Transverse colon (tissue), 4 donors: Measurements from ENCODE around the gene KCNIP3.

ENCODE experiments used
- EP300 ChIP-seq: sonication (generic); formaldehyde crosslinking; IDR thresholded peaks from one replicate; pipeline ENCODE4 v1.6.1; 2017; ENCODE audit warnings: antibody characterized with exemption, low read depth
- POLR2A ChIP-seq: fragments of 450-650 bp; IDR thresholded peaks from one replicate; pipeline ENCODE4 v1.6.1; 2016; ENCODE audit warnings: antibody characterized with exemption, mild to moderate bottlenecking, moderate library complexity
- POLR2AphosphoS5 ChIP-seq, 3 donors: sonication (generic); formaldehyde crosslinking; IDR thresholded peaks; one replicate each; pipeline ENCODE4 v1.6.1; 2016; ENCODE audit warnings: antibody characterized with exemption in 3 of 3
- TF ChIP-seq, protein P1 (sequence below), 5 experiments: fragments of 200-600 bp in 3 of 5; fragments of 450-650 bp in 2 of 5; sonication (generic) in 3 of 5; IDR thresholded peaks; 1 replicate in 2 of 5; 2 replicates in 3 of 5; pipeline ENCODE4 v1.5.1; 2016 to 2017; ENCODE audit warnings: antibody characterized with exemption in 5 of 5, inconsistent platforms in 3 of 5, mild to moderate bottlenecking in 2 of 5, moderate library complexity in 1 of 5

DNA sequence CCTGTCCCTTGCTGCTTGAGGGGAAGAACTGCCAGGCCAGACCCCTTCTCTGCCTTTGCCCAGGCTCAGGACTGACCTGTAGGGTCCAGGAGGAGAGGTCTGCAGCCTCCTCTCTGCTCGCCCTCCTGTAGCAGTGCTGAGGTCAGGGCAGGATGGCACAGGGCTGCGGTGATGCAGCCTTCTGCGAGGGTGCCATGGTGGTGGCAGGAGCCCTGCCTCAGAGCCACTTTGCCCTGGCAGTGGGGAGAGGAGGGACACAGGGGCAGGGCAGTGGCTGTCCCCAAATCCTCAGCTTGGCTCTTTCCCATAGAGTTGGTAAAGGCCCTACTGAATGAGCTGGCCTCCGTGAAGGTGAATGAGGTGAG, 22.0 kb upstream of the KCNIP3 start:
- TF ChIP-seq POLR2A (no peak), POLR2AphosphoS5 (IDR thresholded peaks at IDR 0.05) (no peak), EP300 (no peak)
- TF ChIP-seq, protein P1, sequence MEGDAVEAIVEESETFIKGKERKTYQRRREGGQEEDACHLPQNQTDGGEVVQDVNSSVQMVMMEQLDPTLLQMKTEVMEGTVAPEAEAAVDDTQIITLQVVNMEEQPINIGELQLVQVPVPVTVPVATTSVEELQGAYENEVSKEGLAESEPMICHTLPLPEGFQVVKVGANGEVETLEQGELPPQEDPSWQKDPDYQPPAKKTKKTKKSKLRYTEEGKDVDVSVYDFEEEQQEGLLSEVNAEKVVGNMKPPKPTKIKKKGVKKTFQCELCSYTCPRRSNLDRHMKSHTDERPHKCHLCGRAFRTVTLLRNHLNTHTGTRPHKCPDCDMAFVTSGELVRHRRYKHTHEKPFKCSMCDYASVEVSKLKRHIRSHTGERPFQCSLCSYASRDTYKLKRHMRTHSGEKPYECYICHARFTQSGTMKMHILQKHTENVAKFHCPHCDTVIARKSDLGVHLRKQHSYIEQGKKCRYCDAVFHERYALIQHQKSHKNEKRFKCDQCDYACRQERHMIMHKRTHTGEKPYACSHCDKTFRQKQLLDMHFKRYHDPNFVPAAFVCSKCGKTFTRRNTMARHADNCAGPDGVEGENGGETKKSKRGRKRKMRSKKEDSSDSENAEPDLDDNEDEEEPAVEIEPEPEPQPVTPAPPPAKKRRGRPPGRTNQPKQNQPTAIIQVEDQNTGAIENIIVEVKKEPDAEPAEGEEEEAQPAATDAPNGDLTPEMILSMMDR (IDR thresholded peaks at IDR 0.05) = no peak
